K562 (cell line): ENCODE measurements around the gene TNPO3. TPM values are rescaled to one million over a fixed set of nuclear protein-coding genes. Genes with fewer than 3 reads are reported as not detected.

Experiments used
- ATAC-seq: fragments of 200-7000 bp; cut with Tn5 transposase; 3 replicates; pipeline ENCODE4 v1.9.1; 2020; ENCODE audit warnings: moderate library complexity
- BruUV-seq: library from RNA; stranded (reverse); fragments of 400-500 nt; replicated peaks from 2 replicates; lab custom pipeline; 2021; lab: Mats Ljungman, UMichigan
- CTCF ChIA-PET: fragments of 300-600 bp; formaldehyde crosslinking; extraction: SDS; loops from one replicate; lab custom pipeline; 2021; ENCODE audit warnings: low intra/inter-chr PET ratio; lab: Yijun Ruan, JAX
- POLR2A ChIA-PET: fragments of 300-600, 350-650 bp; sonication (Branson Sonifier 250); formaldehyde crosslinking; extraction: SDS; loops from one replicate; lab custom pipeline; 2021; ENCODE audit warnings: antibody characterized with exemption, inconsistent platforms; lab: Yijun Ruan, JAX
- DNase-seq, 4 experiments: peaks; one replicate each; pipeline versions ENCODE4 v3.0.0 to v3.0.0-alpha.2; 2011 to 2018; ENCODE audit warnings: low spot score in 3 of 4, mixed read lengths in 3 of 4; ENCODE audit errors: extremely low read depth in 1 of 4
- FAIRE-seq: peaks from 2 replicates; lab custom pipeline; 2011; peaks lifted over from hg19 to GRCh38; lab: Jason Lieb, UNC
- H2AFZ ChIP-seq: 2 replicates; pipeline ENCODE4 v1.6.0; 2011; ENCODE audit warnings: low read depth, low read length, control low read depth, inconsistent platforms
- H3K27ac ChIP-seq: fragments of 200-600 bp; 3 replicates; pipeline ENCODE4 v1.8.0; 2011; ENCODE audit warnings: low read depth, mild to moderate bottlenecking, control low read depth, inconsistent platforms, low read length, moderate library complexity, mixed read lengths; ENCODE audit errors: extremely low read depth
- H3K27me3 ChIP-seq, 2 experiments: fragments of 300-600 bp in 1 of 2; 2 replicates in 1 of 2; 3 replicates in 1 of 2; pipeline versions ENCODE4 v1.6.0 to v1.8.0; 2011; ENCODE audit warnings: inconsistent platforms in 2 of 2, low read length in 2 of 2, mild to moderate bottlenecking in 1 of 2, mixed read lengths in 1 of 2, moderate library complexity in 1 of 2; ENCODE audit not compliant: control insufficient read depth in 2 of 2, insufficient read depth in 2 of 2
- H3K36me3 ChIP-seq: fragments of 300-600 bp; 3 replicates; pipeline ENCODE4 v1.8.0; 2011; ENCODE audit warnings: mild to moderate bottlenecking, low read length, inconsistent platforms; ENCODE audit not compliant: control insufficient read depth, insufficient read depth
- H3K4me1 ChIP-seq, 2 experiments: fragments of 200-600 bp in 1 of 2; replicated peaks in 1 of 2; 2 replicates in 1 of 2; 3 replicates in 1 of 2; pipeline versions ENCODE4 v1.5.1 to v1.8.0; 2011; ENCODE audit warnings: inconsistent platforms in 2 of 2, low read length in 2 of 2, mild to moderate bottlenecking in 1 of 2, mixed read lengths in 1 of 2, moderate library complexity in 1 of 2; ENCODE audit not compliant: control insufficient read depth in 2 of 2, insufficient read depth in 2 of 2
- H3K4me2 ChIP-seq: 2 replicates; pipeline ENCODE4 v1.6.1; 2011; ENCODE audit warnings: low read length, control low read depth, inconsistent platforms, mixed read lengths; ENCODE audit not compliant: insufficient read depth
- H3K4me3 ChIP-seq: fragments of 200-600 bp; sonication (generic), shearing (Covaris generic); 2 replicates; pipeline ENCODE4 v1.5.1; 2016; ENCODE audit warnings: control low read depth, inconsistent platforms
- H3K79me2 ChIP-seq: fragments of 200-600 bp; 3 replicates; pipeline ENCODE4 v1.8.0; 2011; ENCODE audit warnings: low read length, inconsistent platforms; ENCODE audit not compliant: control insufficient read depth, insufficient read depth
- H3K9ac ChIP-seq, 2 experiments: 2 replicates each; pipeline versions ENCODE4 v1.6.0 to v1.6.1; 2011; ENCODE audit warnings: low read depth in 2 of 2, low read length in 2 of 2, control low read depth in 1 of 2, inconsistent platforms in 1 of 2, mild to moderate bottlenecking in 1 of 2, mixed read lengths in 1 of 2; ENCODE audit not compliant: insufficient read depth in 1 of 2
- H3K9me1 ChIP-seq: one replicate; pipeline ENCODE4 v1.6.0; 2011; ENCODE audit warnings: inconsistent platforms, mild to moderate bottlenecking, low read length, moderate library complexity; ENCODE audit not compliant: control insufficient read depth, insufficient read depth
- H3K9me3 ChIP-seq: replicated peaks from 2 replicates; pipeline ENCODE4 v1.5.1; 2011; ENCODE audit warnings: low read depth, low read length, inconsistent platforms; ENCODE audit not compliant: control insufficient read depth, insufficient read depth
- H4K20me1 ChIP-seq: replicated peaks from 2 replicates; pipeline ENCODE4 v1.6.1; 2011; ENCODE audit warnings: low read length, inconsistent platforms, mixed read lengths; ENCODE audit not compliant: control insufficient read depth, insufficient read depth
- BDP1 ChIP-seq: IDR thresholded peaks from 3 replicates; pipeline ENCODE4 v1.6.1; 2011; ENCODE audit not compliant: insufficient read length, insufficient read depth
- ETV6 ChIP-seq, 3 experiments: fragments of 150-350 bp in 1 of 3; sonication (generic) in 1 of 3; formaldehyde crosslinking in 1 of 3; IDR thresholded peaks; 2 replicates each; pipeline versions ENCODE4 v1.6.1 to v1.8.0; 2014 to 2022; ENCODE audit warnings: borderline replicate concordance in 2 of 3, low read depth in 2 of 3, antibody characterized with exemption in 1 of 3, low read length in 1 of 3, mild to moderate bottlenecking in 1 of 3, missing genetic modification reagents in 1 of 3
- ILF3 ChIP-seq: fragments of 450-650 bp; IDR thresholded peaks from 2 replicates; pipeline ENCODE4 v1.6.1; 2018; ENCODE audit warnings: antibody characterized with exemption, mild to moderate bottlenecking, moderate library complexity, borderline replicate concordance
- JUN ChIP-seq, 2 experiments: sonication (generic) in 1 of 2; formaldehyde crosslinking in 1 of 2; IDR thresholded peaks; 2 replicates each; pipeline versions ENCODE4 v1.6.1 to v1.8.0; 2012 to 2022; ENCODE audit warnings: borderline replicate concordance in 2 of 2, mild to moderate bottlenecking in 2 of 2, improper control_type of control experiment in 1 of 2, low read depth in 1 of 2, low read length in 1 of 2, missing genetic modification reagents in 1 of 2
- ZNF311 ChIP-seq: fragments of 250-450 bp; sonication (Bioruptor Pico); IDR thresholded peaks from 2 replicates; pipeline ENCODE4 v1.4.0; 2020; ENCODE audit warnings: mild to moderate bottlenecking, moderate library complexity
- ZNF707 ChIP-seq: fragments of 250-450 bp; sonication (Bioruptor Pico); conservative IDR thresholded peaks from 2 replicates; pipeline ENCODE4 v1.8.0; 2022; ENCODE audit warnings: inconsistent platforms, mild to moderate bottlenecking, moderate library complexity
- WGBS: fragments of 100-300 bp; shearing (Covaris generic); methylation state at CpG from one replicate; pipeline ENCODE4 v1.1.6; 2016; ENCODE audit warnings: low coverage, mixed read lengths; ENCODE audit not compliant: insufficient coverage; ENCODE audit errors: missing lambda C conversion rate; 5-methylcytosine and 5-hydroxymethylcytosine counted together
- in situ Hi-C: fragments of 300-500 bp; cut with MboI; formaldehyde crosslinking; loops from 4 replicates; pipeline ENCODE4 v1.15.0; 2018; ENCODE audit warnings: inconsistent platforms, mixed read lengths
- intact Hi-C: fragments of 100-400 bp; cut with micrococcal nuclease; formaldehyde crosslinking; loops from 2 replicates; pipeline ENCODE4 v1.14.2; 2022
- polyA plus RNA-seq, 8 experiments: library from polyadenylated mRNA; depleted of rRNA in 4 of 8; stranded (reverse) in 5 of 8; unstranded in 3 of 8; fragments of >200 nt; fragmentation: Nextera tagmentation in 2 of 8; fragmentation: Illumina TruSeq in 1 of 8; extraction: Ambion mirVana in 2 of 8; extraction: Trizol in 1 of 8; gene quantifications; 2 replicates each; pipeline versions ENCODE4 v1.2.1 to v1.2.3, GENCODE V29; 2011 to 2014; ENCODE audit warnings: inconsistent platforms in 1 of 8, missing spikeins in 1 of 8
- total RNA-seq, 7 experiments: library from RNA; depleted of rRNA in 6 of 7; stranded (reverse); fragments of >200 nt in 6 of 7; fragmentation: Illumina TruSeq in 2 of 7; extraction: Trizol in 2 of 7; gene quantifications; 2 replicates each; pipeline versions ENCODE4 v1.2.1 to v1.2.3, GENCODE V29; 2011 to 2021; ENCODE audit warnings: low replicate concordance in 1 of 7
- TF ChIP-seq, protein P1 (sequence below): sonication (generic); formaldehyde crosslinking; IDR thresholded peaks from 2 replicates; pipeline ENCODE4 v1.8.1; 2023; ENCODE audit warnings: mild to moderate bottlenecking, missing genetic modification reagents
- TF ChIP-seq, protein P2 (sequence below): sonication (generic); formaldehyde crosslinking; IDR thresholded peaks from 2 replicates; pipeline ENCODE4 v1.8.0; 2022; ENCODE audit warnings: missing genetic modification reagents, mild to moderate bottlenecking, borderline replicate concordance

TNPO3 gene
- total and polyA plus RNA-seq, 9 of the 15 experiments (the other 6 are each of a cell fraction or from before 2014, with no cell fraction given): 35.8 to 125 (median 110) TPM

DNA sequence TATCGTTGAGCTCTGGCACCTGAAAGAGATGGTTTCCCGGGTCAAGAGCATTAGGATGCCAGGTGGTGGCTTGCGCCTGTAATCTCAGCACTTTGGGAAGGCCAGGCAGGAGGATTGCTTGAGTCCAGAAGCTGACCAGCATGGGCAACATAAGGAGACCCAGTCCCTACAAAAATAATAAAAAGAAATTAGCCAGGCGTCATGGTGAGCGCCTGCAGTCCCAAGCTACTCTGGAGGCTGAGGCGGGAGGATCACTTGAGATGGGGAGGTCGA lies 138.3 kb downstream of the TNPO3 start (continued):
- TF ChIP-seq ZNF707 (CRISPR knock-in tag) (no peak), BDP1 (no peak)
- TF ChIP-seq, protein P1, sequence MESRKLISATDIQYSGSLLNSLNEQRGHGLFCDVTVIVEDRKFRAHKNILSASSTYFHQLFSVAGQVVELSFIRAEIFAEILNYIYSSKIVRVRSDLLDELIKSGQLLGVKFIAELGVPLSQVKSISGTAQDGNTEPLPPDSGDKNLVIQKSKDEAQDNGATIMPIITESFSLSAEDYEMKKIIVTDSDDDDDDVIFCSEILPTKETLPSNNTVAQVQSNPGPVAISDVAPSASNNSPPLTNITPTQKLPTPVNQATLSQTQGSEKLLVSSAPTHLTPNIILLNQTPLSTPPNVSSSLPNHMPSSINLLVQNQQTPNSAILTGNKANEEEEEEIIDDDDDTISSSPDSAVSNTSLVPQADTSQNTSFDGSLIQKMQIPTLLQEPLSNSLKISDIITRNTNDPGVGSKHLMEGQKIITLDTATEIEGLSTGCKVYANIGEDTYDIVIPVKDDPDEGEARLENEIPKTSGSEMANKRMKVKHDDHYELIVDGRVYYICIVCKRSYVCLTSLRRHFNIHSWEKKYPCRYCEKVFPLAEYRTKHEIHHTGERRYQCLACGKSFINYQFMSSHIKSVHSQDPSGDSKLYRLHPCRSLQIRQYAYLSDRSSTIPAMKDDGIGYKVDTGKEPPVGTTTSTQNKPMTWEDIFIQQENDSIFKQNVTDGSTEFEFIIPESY (CRISPR knock-in tag): no peak

DNA sequence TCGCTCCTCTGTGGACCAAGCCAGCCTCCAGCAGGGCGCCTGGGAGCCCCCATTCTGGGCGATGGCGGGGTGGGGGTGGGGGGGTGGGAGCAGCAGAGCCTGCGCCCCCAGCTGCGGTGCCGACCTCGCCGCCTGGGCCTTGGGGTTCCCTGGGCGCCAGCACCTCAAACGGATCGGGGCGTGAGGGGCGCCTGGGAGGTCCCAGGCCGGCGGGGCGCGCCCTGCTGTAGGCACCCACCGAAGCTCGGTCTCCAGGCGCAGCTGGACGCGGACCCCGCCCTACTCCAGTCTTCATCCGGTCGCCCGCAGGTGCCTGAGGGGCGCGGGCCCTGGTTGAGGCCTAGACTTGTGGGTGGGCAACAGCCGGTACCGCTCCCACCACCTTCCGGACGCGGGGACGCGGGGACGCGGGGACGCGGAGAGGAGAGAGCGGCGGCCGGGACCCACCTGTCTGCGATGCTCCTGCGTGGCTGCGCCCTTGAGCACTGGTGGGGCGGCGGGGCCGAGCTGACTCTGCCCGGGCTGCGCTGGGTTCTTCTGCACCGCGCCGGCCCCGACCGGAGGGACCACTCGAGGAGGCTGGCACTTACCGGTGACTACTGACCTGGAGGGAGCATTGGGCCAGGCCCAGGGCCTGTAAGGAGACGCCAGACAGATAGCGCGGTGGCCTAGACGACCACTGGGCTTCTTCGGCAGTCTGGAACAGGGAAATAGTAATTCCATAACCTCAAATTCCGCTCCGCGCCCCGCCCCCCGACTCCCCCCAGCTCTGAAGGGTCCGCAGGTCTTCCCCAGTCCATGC lies 138.9 kb downstream of the TNPO3 start:
- H3K79me2 ChIP-seq: no peaks in the 10 kb centered on the region
- H2AFZ ChIP-seq: no peak overlapping the region
- no peak overlapping the region for H3K9ac ChIP-seq
- H3K4me2 ChIP-seq: no peak overlapping the region
- BruUV-seq: no TSS peak
- H4K20me1 ChIP-seq: peaks cover 11% of the 10 kb centered on the region; the same call in 1 of the 2 replicates
- H3K27ac ChIP-seq: no peak overlapping the region
- no peaks in the 10 kb centered on the region for H3K36me3 ChIP-seq
- ATAC-seq: no peak
- H3K4me1 ChIP-seq: peaks cover 0 to 24% of the 10 kb centered on the region in 2 experiments; a peak in 2 of 5 replicates
- H3K27me3 ChIP-seq: peaks cover 66 to 79% of the 10 kb centered on the region in 2 experiments; a peak in 4 of 5 replicates
- no peak for FAIRE-seq
- CTCF ChIA-PET: interaction anchor here (0.6 kb wide), 1 partner anchor 580 kb away, joined by 5 read pairs; no protein-coding TSS in a partner anchor
- H3K9me3 ChIP-seq: no peaks in the 10 kb centered on the region; the same call in 1 of the 2 replicates
- TF ChIP-seq BDP1: no peak
- no peak for TF ChIP-seq JUN (IDR thresholded peaks at IDR 0.05; ENCODE audit: borderline replicate concordance, low read depth, low read length)
- no peak for TF ChIP-seq JUN (CRISPR knock-in tag; IDR thresholded peaks at IDR 0.05; ENCODE audit: borderline replicate concordance)
- TF ChIP-seq ZNF311 (CRISPR knock-in tag): no peak
- no peak for TF ChIP-seq ETV6 (IDR thresholded peaks at IDR 0.05; ENCODE audit: borderline replicate concordance in 1 of 2, low read depth in 2 of 2, low read length in 1 of 2)
- no peak for TF ChIP-seq ETV6 (CRISPR knock-in tag; IDR thresholded peaks at IDR 0.05; ENCODE audit: borderline replicate concordance)
- TF ChIP-seq, protein P2, sequence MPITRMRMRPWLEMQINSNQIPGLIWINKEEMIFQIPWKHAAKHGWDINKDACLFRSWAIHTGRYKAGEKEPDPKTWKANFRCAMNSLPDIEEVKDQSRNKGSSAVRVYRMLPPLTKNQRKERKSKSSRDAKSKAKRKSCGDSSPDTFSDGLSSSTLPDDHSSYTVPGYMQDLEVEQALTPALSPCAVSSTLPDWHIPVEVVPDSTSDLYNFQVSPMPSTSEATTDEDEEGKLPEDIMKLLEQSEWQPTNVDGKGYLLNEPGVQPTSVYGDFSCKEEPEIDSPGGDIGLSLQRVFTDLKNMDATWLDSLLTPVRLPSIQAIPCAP (CRISPR knock-in tag): no peak
- TF ChIP-seq ILF3: no peak
- DNase-seq: no peak
- in situ Hi-C loops (no loop called here), intact Hi-C loops (no loop called here)
- no peak overlapping the region for H3K4me3 ChIP-seq
- WGBS: 32% methylated on average over 64 of the region's 69 CpGs
- H3K9me1 ChIP-seq: no peaks in the 10 kb centered on the region
- POLR2A ChIA-PET: interaction anchor here (0.6 kb wide), 1 partner anchor 218 kb away, joined by 4 read pairs; no protein-coding TSS in a partner anchor
